ACHN (cell line): Measurements from ENCODE around the gene POLR1G.
"Not testable (repeated sequence)": the region's sequence is repeated elsewhere in the genome, so short reads cannot be mapped to it uniquely, and the experiment has no call there.

Experiments used
- DNase-seq: peaks from one replicate; pipeline ENCODE4 v3.0.0-alpha.2; 2015
- in situ Hi-C: cut with HindIII; loops from 2 replicates; pipeline ENCODE4 v1.10.0; 2017; ENCODE audit warnings: low sequenced_read_pairs, low pct_ligation_motif_present, low pct_unique_long_range_greater_than_20kb

POLR1G gene

DNA sequence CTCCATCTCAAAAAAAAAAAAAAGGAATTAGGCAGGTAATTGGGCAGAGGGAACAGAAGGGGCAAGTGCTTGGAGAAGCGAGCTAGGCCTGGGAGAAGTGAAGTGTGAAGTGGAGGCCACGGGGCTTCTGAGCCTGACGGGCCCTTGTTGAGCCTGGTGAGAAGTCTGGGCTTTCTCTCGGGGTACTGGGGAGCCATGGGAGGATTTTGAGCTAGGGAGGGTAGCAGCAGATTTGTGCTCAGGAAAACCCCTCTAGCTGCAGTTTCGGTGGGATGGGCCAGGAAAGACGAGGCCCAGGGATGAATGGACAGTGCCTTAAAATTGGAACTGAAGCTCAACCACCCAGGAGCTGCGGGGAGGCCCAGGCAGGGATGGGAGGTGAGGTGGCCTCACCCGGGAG lies 8.0 kb downstream of the POLR1G start:
- no peak for DNase-seq
- in situ Hi-C loops = no loop called here

DNA sequence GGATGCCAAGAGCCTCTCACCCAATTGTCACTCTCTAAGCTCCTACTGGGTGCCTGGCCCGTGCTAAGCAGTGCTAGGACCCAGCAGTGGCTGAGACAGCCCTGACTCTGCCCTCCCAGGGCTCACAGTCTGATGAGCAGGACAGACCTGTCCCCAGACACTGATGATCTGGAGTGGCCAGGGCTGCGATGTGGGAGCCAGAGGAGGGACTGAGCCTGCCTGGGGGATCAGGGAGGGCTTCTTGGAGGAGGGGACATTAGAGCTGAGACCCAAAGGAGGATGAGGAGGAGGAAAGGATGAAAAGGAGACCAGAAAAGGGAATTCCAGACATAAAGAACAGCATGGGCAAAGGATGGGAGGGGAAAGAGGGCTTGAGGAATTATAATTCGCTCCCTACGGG lies 10.7 kb downstream of the POLR1G start:
- in situ Hi-C loops = no loop called here
- DNase-seq = no peak

DNA sequence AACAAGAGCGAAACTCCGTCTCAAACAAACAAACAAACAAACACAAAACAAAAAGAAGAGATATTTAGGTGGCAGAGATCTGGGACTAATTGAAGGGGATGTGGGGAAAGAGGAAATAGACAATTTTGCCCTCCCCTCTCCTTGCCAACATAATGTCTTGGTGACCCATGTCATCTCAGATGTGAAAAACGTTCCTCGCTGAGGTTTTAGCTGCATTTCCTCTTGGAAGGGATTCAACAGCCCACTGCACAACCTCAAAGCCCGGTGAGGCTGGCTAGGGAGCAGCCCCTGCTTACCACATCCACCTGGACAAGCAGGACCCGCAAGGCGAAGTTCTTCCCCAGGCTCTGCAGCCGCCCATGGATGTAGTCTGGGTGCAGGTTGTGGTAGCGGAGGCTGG lies 12.4 kb downstream of the POLR1G start:
- in situ Hi-C loops = no loop called here
- DNase-seq = no peak

DNA sequence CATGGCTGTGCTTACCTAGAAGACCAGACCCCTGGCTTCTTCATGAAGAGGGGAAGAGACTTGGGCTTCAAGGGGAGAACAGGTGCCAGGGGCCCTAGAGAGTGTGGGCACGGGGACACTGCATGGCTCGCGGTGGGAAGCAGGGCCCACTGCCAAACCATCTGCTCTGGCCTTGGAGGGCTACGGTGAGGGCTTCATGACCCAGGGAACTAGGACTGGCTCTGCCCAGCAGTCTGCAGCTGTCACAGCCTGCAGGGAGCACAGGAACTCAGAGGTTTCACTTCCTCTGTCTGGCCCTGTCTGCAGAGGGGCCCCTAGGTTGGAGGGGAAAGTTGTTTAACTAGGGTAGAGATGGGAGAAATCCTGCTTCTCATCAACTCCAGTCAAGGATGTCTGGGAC lies 13.0 kb downstream of the POLR1G start:
- no peak for DNase-seq
- in situ Hi-C loops = no loop called here

DNA sequence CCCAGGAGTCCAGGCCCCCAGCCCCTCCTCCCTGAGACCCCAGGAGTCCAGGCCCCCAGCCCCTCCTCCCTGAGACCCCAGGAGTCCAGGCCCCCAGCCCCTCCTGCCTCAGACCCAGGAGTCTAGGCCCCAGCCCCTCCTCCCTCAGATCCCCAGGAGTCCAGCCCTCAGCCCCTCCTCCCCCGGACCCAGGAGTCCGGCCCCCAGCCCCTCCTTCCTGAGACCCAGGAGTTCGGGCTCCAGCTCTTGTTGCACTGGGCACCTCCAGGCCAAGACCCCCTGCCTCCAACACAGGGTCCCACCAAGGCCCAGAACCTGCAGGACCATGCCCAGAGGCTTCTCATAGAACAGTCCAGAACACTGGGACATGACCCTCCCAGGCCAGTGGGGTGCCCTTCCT lies 13.5 kb downstream of the POLR1G start:
- in situ Hi-C loops = no loop called here
- no peak for DNase-seq

DNA sequence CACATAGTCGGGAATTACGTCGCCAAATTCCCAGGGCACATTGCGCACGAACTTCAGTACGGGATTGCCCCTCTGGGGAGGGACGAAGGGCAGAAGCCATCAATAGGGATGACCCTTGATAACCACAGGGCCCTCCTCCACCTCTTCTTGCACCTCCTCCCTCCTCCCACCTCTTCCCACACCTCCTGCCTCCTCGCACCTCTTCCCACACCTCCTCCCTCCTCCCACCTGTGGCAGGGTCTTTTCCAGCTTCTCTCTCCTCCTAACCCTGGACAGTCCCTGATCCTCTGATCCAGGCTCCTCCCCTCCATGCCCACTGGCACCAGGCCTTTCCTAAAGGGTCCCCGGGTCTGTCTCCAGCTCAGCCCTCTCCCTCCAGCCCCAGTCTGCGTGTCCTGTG lies 13.9 kb downstream of the POLR1G start:
- in situ Hi-C loops = no loop called here
- no peak for DNase-seq

DNA sequence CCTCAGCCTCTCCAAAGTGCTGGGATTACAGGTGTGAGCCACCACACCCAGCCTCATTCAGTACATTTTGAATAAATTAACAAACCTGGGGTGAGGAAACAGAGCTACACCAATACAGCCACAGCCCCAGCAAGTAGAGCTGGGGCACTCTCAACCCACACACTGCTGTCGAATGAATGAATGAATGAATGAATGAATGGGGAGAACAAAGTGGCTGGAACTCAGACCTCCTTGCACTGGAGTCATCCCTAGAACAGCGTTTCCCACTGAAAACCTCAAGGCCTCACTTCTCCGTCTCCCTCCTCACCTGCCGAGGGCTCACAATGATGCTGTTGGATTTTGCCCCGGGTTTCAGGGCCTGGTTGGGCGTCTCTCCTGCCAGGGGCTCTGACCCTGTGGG lies 14.4 kb downstream of the POLR1G start:
- DNase-seq = no peak
- in situ Hi-C loops = no loop called here

DNA sequence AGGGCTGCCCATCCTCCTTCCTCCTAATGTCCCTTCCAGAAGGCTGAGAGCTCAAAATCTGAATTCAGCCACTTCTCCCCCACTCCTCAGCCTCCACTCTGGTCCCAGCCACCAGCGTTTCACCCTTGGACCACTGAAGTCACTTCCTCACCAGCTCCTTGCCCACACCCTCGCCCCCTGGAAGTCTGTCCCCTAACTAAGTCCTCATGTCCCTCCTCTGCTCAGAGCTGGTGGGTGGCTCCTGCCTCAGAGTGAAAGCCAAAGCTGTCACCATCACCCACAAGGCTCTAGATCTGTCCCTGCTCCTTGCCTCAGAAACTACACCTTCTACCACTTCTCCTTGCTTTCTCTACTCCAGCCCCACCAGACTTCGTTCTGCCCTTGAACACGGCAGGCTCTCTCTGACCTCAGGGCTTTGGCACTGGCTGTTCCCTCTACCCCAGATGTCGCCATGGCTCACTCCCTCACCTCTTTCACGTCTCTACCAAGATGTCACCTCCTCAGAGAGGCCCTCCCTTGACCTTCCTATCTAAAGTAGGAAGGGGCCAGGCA lies 15.6 kb downstream of the POLR1G start:
- no peak for DNase-seq
- in situ Hi-C loops = no loop called here

DNA sequence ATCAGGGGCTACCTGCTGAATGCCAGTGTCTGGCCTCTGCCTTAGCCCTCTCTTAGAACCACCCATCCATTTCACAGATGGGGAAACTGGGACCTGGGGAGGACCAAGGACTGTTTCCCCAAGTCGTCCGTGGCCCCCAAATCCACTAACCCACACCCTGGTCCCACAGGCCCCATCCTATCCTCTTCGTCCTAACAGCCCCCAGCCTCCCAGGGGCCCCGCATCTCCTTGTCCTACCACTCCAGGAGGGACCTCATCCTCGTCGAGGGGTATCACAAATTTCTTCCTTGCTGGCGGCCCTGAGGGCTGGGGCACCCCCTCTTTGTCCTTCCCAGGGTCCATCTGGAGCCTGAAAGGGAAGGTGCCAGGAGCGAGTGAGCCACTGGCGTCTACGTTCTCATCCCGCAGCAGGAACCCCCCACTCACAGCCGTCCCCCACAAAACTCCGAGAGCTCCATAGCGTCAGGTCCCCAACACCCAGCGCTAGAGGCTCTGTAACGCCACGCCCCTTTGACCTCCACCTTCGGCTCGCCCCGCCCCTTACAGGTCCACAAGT lies 16.7 kb downstream of the POLR1G start:
- in situ Hi-C loops = no loop called here
- DNase-seq = no peak

DNA sequence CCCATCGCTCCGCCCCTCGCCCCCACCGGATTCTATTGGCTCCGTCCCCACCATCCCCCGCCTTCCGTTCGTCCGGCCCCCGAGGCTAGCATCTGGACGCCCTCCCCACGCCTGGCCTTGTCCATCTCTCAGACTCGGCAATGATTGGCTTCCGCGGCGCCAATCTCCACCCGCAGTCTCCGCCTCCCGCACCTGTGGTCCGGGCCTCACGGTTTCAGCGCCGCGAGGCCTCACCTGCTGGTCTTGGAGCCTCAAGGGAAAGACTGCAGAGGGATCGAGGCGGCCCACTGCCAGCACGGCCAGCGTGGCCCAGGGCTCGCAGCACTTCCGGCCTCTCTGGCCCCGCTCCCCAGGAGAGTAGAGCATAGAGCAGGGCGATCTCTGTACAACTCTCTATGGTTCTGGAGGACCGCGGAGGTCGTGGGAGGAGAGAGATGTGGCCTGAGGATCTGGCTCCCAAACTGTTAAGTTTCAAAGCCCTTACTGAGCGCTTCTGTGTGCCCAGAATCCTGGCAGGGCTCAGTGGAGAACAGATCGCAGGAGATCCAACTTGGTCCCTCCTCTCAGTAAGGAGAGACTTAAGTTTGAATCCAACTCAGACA lies 17.2 kb downstream of the POLR1G start, which contains the start of gene ERCC1:
Gene ERCC1 (minus strand): TSS at position 329 of the 602 bp plus-strand sequence. CDS start 543 bp downstream, outside the sequence.
- in situ Hi-C loops = no loop called here
- DNase-seq = peak; percentile 93

DNA sequence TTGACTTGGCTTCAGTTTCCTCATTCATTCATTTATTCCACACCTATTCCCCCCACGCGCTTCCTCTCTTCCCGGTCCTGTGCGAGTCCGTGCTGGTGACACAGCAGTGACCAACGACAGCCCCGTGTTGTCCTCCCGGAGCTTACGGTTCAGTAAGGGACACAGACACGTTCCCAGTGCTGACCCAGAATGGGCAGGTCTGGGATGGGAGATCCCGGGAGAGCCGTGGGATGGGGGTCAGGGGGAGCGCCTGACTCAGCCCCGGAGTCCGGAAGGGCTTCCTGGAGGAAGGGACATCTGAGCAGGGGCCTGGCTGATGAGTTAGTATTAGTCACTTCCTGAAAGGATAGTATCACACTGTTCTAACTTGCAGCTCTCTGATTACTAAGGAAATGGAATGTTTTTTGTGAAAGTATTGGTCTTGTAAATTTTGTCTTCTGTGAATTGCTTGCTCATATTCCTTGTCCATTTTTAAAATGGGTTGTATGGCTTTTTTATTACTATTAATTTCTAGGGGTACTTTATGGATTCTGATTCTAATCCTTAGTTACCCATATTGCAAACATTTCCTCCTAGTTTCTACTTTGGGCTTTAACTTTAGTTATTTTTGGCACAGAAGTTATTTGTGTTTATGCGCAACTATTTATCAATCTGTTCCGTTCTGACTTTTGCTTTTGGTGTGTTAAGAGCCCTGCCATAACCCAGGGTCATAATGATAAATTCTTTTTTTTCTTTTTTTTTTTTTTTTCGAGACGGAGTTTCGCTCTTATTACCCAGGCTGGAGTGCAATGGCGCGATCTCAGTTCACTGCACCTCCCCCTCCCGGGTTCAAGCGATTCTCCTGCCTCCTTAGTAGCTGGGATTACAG lies 18.0 kb downstream of the POLR1G start:
- peak; percentile 91 for DNase-seq
- in situ Hi-C loops = no loop called here

DNA sequence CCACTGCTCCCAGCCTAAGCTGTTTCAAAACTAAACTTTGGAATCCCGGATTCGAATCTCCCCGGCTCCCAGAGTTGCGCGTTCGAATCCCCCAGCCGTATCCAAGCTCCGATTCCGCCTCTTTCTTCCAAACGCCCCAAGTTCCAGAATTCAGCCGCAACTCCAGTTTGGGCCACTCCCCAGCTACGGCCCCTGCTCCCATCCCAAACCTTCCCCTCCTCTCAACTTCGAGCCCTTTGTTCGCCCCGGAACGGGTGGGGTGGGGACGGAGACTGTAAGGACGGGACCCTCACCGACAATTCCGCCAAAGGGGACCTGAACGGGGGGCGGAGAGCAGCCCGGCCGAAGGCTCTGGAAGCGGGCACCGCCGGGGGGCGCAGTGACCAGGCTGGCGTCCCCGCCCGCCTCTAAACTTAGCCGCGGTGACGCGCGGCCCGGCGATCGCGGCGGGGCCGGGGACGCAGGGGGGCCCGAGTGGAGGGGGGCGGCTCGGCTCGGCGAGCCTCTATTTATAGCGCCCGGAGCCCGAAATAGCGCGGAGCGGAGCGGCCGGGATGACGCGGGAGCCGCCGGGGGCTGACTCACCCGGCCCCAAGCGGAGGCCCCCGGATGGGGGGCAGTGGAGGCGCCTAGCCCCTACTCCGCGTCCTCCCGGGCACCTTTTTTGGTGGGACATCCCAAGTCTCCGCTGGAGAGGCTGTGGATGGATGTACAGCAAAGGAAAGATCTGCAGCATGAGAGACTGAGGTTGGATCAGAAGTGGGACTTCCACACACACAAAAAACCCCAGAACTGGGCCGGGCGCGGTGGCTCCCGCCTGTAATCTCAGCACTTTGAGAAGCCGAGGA lies 22.2 kb downstream of the POLR1G start:
- DNase-seq = peak; percentile 44
- in situ Hi-C loops = no loop called here

DNA sequence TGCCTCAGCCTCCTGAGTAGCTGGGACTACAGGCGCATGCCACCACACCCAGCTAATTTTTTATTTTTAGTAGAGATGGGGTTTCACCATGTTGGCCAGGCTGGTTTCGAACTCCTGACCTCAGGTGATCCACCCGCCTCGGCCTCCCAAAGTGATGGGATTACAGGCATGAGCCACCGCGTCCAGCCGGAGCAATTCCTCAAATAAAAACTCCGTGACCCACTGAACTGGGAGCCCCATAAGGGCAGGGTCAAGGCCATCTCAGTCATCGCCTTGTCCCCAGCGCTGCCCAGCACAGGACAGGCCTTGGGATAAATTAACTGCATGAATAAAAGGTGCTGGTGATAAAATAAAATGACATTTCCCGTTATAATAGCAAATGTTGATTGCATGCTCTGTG lies 23.5 kb downstream of the POLR1G start:
- in situ Hi-C loops = not testable (repeated sequence)

DNA sequence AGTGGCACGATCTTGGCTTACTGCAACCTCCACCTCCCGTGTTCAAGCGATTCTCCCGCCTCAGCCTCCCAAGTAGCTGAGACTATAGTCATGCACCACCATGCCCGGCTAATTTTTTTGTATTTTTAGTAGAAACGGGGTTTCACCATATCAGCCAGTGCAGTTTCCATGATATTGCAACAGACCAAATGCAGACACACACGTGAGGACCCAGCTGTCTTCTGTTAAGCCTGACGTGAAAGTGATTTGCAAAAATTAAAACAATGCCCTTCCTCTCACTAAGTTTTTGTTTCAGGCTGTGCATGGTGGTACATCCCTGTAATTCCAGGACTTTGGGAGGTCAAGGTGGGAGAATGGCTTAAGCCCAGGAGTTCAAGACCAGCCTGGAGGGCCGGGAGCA lies 24.6 kb downstream of the POLR1G start:
- DNase-seq = not testable (repeated sequence)

More for the DNA sequence above, 23.5 kb downstream of the POLR1G start:
- DNase-seq = not testable (repeated sequence)

DNA sequence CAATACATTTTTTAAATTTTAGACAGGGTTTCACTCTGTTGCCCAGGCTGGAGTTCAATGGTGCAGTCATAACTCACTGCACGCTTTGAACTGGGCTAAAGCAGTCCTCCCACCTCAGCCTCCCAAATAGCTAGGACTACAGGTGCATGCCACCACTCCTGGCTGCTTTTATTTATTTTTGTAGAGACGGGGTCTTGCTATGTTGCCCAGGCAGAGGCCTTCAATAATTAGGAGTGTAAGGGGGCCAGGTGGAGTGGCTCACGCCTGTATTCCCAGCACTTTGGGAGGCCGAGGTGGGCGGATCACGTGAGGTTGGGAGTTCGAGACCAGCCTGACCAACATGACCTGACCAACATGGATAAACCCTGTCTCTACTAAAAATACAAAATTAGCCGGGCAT lies 26.1 kb downstream of the POLR1G start:
- in situ Hi-C loops, DNase-seq: not testable (repeated sequence)

More for the DNA sequence above, 24.6 kb downstream of the POLR1G start:
- in situ Hi-C loops = not testable (repeated sequence)

DNA sequence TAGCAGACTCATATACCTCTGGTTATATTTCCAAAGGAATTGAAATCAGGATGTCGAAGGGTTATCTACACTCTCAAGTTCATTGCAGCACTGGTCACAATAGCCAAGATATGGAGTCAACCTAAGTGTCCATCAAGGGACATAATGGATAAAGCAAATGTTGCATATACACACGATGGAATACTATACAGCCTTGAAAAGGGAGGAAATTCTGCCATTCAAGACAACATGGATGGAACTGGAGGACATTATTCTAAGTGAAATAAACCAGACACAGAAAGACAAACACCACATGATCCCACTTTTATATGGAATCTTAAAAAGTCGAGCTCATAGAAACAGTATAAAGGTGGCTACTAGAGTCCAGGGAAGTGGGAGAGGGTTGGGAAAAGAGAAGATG lies 30.9 kb downstream of the POLR1G start:
- in situ Hi-C loops = no loop called here
- DNase-seq = no peak

DNA sequence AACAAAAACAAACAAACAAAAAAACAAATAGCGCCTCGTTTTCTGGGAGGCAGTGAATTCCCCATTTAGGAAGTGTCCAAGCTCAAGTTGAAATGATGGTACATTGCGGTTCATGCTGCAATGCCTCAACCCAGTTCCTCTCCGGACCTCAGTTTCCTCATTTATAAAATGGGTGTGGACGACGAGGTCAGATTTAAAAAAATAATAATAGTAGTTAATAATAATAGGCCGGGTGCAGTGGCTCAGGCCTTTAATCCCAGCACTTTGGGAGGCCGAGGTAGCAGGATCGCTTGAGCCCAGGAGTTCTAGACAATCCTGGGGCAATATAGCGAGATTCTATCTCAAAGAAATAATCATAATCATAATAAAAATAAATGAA lies 32.7 kb downstream of the POLR1G start:
- in situ Hi-C loops = no loop called here
- DNase-seq = no peak

DNA sequence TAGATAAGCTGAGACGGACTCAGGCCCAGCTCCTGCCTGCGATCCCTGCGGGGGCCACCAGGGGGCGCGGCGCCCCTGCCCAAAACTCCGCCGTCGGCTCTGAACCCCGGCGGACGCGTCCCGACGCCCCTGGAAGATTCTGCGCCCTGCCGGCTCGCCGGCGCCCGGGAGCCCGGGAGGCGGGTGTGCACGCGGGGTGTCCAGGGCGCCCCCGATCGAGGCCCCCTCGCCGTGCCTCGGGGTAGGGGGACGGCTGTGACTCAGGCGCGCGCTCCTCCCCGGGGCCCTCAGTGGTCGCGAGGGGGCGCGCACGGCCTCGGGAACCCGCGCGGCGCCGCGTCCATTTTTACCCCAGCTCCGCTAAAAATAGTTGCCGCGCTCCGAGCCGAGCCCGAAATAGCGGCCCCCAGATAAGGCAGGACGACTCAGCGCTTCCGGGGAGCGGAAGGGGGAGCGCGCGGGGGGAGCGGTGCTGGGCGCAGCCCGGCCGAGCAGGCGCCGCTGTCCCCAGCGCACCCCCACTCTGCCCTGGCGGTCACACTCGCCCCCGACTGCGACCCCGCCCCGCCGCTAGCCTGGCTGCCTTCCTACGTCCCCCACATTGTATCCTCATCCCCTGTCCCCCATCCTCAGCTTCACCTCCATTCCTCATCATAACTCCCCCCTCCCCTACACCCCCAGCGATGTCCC lies 33.3 kb downstream of the POLR1G start:
- in situ Hi-C loops = no loop called here

More for the DNA sequence above, 33.3 kb downstream of the POLR1G start:
- peak; percentile 69 for DNase-seq
